ENCODE measurements around the gene ROR2. TPM values are rescaled to one million over a fixed set of nuclear protein-coding genes. Genes with fewer than 3 reads are reported as not detected.

ROR2 gene
- total RNA-seq, 1 donor from 2014 or later = 0.18 TPM

- intact Hi-C loops (cut with micrococcal nuclease) = no loop called here
These were observed 198.1 kb downstream of the ROR2 start for GRCh38 chr9:91751922-91752321.

DNA sequence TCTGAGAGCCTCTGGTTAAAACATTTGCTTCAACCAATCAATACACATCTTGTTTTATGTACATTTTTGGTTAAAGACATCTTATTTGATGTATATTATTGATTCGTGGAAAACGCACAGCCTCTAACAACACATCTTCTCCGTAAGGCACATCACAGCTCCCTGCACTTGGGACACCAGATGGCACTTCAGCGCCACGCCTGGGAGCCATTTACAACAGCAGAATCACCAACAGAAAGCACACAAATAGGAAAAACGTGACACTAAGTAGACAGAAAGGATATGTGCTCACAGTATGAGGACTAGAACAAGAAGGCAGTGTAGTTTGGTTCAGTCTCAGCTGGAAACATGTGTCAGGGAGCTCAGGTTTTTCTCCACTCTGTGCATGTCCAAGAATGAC is 199.7 kb downstream of the ROR2 start:
- intact Hi-C loops (cut with micrococcal nuclease) = no loop called here

- intact Hi-C loops (cut with micrococcal nuclease) = no loop called here
These were observed 203.1 kb downstream of the ROR2 start for GRCh38 chr9:91746904-91747303.

- intact Hi-C loops (cut with micrococcal nuclease) = no loop called here
These were observed 203.7 kb downstream of the ROR2 start for GRCh38 chr9:91746357-91746756.

DNA sequence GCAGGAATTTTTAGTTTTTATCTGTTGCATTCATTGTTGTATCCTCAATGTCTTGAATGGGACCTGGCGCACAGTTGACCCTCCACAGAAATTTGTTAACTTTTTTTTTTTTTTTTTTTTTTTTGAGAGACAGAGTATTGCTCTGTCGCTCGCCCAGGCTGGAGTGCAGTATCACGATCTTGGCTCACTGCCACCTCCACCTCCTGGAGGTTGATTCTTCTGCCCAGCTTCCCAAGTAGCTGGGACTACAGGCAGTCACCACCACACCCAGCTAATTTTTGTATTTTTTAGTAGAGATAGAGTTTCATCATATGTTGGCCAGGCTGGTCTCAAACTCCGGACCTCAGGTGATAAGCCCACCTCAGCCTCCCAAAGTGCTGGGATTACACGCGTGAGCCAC is 205.9 kb downstream of the ROR2 start:
- intact Hi-C loops (cut with micrococcal nuclease) = no loop called here

DNA sequence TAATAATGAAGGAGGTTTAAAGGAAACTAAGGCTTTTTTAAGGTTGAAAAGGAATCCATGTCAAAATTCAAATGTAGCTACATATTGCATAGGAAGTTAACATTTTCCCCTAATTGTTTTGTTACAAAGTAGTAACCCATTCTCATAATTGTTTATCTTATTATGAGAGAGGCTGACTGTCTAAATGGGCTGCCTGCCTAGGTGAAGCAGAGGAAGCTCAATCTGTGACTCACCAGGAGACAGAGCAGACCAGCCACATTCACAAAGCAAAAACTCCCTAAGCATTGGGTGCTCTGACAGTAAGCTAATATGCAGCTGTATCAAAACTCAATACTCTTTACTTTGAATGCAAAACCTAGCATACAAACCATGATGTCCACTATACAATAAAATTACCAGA is 208.5 kb downstream of the ROR2 start:
- intact Hi-C loops (cut with micrococcal nuclease) = no loop called here

- intact Hi-C loops (cut with micrococcal nuclease) = no loop called here
These were observed 209.3 kb downstream of the ROR2 start for GRCh38 chr9:91740701-91741100.

- intact Hi-C loops (cut with micrococcal nuclease) = no loop called here
These were observed 213.0 kb downstream of the ROR2 start for GRCh38 chr9:91736898-91737601.

- intact Hi-C loops (cut with micrococcal nuclease) = no loop called here
These were observed 213.7 kb downstream of the ROR2 start for GRCh38 chr9:91736311-91736710.

- intact Hi-C loops (cut with micrococcal nuclease) = no loop called here
These were observed 215.0 kb downstream of the ROR2 start for GRCh38 chr9:91735049-91735448.

- intact Hi-C loops (cut with micrococcal nuclease) = no loop called here
These were observed 215.6 kb downstream of the ROR2 start for GRCh38 chr9:91734371-91734981.

DNA sequence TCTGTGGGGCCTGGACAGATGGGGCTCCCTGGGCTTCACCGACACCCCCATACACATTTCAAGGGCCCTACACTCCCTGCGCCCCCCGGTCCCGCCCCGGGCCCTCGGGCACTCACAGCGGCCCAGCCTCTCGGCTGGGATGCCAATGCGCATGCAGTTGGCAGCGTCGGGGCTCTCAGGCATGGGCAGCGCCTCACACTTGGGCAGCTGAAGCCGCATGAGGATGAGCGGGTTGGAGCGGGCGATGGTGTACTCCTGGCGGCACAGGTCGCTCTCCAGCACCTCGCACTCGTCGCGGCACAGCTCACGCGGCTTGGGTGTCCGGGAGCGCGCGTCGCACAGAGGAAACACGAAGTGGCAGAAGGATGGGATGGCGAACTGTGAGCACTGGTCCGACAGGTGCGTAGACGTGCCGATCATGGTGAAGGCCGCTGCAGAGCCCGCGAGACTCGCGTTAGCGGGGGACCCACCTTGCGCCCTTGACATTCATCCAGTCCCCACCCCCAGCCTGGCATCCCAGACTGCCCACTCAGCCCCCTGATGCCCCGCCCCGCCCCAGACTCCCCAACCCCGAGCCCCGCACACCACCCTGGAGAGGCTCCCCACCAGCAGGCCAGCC is 216.9 kb downstream of the ROR2 start:
- intact Hi-C loops (cut with micrococcal nuclease) = no loop called here

- intact Hi-C loops (cut with micrococcal nuclease) = no loop called here
These were observed 217.6 kb downstream of the ROR2 start for GRCh38 chr9:91732187-91733005.

GRCh38 chr9:91730806-91731205 is 219.2 kb downstream of the ROR2 start:
- intact Hi-C loops (cut with micrococcal nuclease) = no loop called here

GRCh38 chr9:91729558-91729842 is 220.5 kb downstream of the ROR2 start:
- intact Hi-C loops (cut with micrococcal nuclease) = loop anchor here (5.0 kb wide), 2 partner anchors 302 to 692 kb away; no protein-coding TSS in a partner anchor

DNA sequence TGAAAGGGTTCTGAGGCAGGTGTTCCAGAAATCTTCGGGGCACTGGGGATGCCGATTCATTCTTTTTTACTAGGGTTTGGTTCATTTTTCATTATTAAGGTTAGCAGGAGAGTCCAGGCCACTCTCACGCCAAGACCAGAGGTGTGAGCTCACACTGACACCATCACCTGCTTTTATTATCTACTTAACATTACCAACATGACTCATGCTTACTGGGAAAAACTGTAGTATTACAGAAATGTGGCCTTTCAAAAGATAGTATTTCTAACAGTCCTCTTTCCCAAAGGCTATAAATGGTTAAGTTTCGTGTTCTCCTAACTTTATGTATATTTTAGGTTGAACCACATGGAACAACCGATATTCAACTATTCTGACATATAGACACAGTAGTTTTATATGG is 222.1 kb downstream of the ROR2 start:
- intact Hi-C loops (cut with micrococcal nuclease) = loop anchor here (1.0 to 5.0 kb wide), 3 partner anchors 301 to 813 kb away; no protein-coding TSS in a partner anchor

DNA sequence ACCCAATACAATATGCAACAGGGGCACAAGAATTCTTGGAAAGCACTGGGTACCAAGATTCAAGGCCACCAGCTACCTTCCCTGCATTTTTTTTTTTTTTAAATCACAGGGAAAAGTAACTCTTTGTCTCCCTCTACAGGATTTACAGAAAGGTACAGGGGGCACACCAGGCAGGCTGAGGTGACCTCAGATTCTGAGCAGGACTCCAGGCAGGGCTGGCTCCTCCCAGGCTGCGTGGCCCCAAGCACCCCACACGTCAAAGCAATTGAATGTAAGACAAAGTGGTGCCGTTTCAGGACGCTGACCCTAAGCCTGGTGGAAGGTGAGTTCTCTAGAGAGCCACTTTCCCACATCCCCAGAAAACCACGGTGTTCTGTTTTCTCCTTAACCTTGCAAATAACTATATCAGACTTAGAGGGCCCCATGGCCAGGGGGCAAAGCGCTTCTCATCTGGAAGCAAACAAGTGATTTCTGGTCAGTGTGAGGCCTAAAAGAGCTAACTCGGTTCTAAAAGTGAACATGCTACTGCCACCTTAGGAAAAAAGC is 222.6 kb downstream of the ROR2 start:
- intact Hi-C loops (cut with micrococcal nuclease) = loop anchor here (1.0 to 5.0 kb wide), 3 partner anchors 300 to 812 kb away; no protein-coding TSS in a partner anchor

DNA sequence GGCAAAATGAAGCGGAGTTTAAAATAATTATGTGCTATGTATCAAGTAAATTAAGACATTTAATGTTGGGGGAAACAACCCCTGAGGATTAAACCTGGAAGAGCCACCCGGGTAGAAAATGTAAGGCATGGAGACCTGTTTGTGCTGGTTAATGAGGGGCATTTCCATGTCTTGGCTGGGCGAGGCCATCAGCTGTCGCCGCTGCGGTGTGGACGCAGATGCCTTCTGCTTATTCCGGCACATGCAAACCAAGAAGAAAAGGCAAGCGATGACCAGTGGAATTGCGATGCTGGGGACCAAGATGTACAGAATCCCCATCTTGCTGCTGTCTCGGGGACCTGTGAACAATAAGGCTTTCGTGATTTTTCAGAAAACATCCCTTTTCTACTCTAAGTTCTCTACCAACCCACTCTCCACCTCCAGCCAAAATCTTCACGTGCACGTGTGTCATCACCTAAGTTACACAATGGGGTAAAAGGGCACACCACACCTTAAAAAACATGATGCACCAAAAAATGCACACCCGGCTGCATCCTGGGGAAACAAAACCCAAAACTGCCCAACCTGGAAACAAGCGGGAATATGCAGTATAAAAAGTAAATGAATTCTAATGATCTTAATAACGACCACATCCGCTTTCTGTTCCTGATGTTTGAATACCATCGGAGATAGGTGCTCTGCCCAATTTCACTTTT is 223.5 kb downstream of the ROR2 start:
- intact Hi-C loops (cut with micrococcal nuclease) = loop anchor here (1.0 to 5.0 kb wide), 3 partner anchors 299 to 811 kb away; no protein-coding TSS in a partner anchor

DNA sequence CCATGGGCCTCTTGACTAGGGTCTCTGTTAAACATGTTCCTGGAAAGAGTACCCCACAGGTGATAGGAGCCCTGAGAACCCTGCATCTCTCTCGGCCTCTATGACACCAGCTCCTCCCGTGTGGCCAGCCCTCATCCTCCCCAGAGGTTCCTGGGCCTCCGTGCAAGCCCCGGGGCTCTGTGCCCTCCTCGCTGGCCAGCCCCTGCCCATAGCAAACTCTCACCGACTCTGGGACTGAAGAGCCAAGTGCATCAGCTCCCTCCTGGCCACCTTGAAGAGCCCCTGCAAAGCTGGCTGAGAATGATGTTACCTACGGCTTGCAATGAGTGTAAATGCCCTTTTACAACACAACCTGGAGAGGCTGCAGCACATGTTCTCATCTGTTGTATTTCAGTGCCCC is 224.4 kb downstream of the ROR2 start:
- intact Hi-C loops (cut with micrococcal nuclease) = loop anchor here (5.0 kb wide), 2 partner anchors 298 to 688 kb away; no protein-coding TSS in a partner anchor

- intact Hi-C loops (cut with micrococcal nuclease) = loop anchor here (5.0 kb wide), 2 partner anchors 298 to 688 kb away; no protein-coding TSS in a partner anchor
These were observed 225.2 kb downstream of the ROR2 start for GRCh38 chr9:91724609-91725505.

Data from T-helper 2 cell treated with Interferon-gamma antibody and Interleukin-4, amounts not matched to agents 100 ng/mL and 5 ng/mL, for 36 hours (primary cell).